HG02943 (cell line): ENCODE measurements around the gene CFAP46.

ENCODE experiments used
- ATAC-seq: cut with Tn5 transposase; IDR thresholded peaks from one replicate; pipeline ENCODE4 v1.9.1; 2021; ENCODE audit warnings: mild to moderate bottlenecking, low read depth, moderate library complexity; ENCODE audit not compliant: unreplicated experiment

CFAP46 gene

GRCh38 chr10:132872658-132873057 lies 69.7 kb downstream of the CFAP46 start:
- no peak for ATAC-seq

GRCh38 chr10:132870426-132870825 lies 71.9 kb downstream of the CFAP46 start:
- ATAC-seq = no peak

GRCh38 chr10:132869621-132870020 lies 72.7 kb downstream of the CFAP46 start:
- ATAC-seq = no peak

GRCh38 chr10:132868995-132869394 lies 73.4 kb downstream of the CFAP46 start:
- no peak for ATAC-seq

GRCh38 chr10:132867801-132868644 lies 74.3 kb downstream of the CFAP46 start:
- ATAC-seq = no peak

- no peak for ATAC-seq
These were observed 75.6 kb downstream of the CFAP46 start for GRCh38 chr10:132866601-132867381.

- no peak for ATAC-seq
These were observed 76.3 kb downstream of the CFAP46 start for GRCh38 chr10:132865851-132866600.

GRCh38 chr10:132865171-132865631 lies 77.2 kb downstream of the CFAP46 start:
- ATAC-seq = no peak

GRCh38 chr10:132862485-132863420 lies 79.6 kb downstream of the CFAP46 start:
- ATAC-seq = no peak

- no peak for ATAC-seq
These were observed 80.4 kb downstream of the CFAP46 start for GRCh38 chr10:132861884-132862461.

- no peak for ATAC-seq
These were observed 81.2 kb downstream of the CFAP46 start for GRCh38 chr10:132861116-132861691.

GRCh38 chr10:132860532-132860931 lies 81.8 kb downstream of the CFAP46 start:
- ATAC-seq = no peak

- ATAC-seq = no peak
These were observed 83.1 kb downstream of the CFAP46 start for GRCh38 chr10:132859084-132859855.

GRCh38 chr10:132858121-132859081 lies 84.0 kb downstream of the CFAP46 start:
- no peak for ATAC-seq

GRCh38 chr10:132856869-132857524 lies 85.4 kb downstream of the CFAP46 start:
- no peak for ATAC-seq

- no peak for ATAC-seq
These were observed 86.5 kb downstream of the CFAP46 start for GRCh38 chr10:132855889-132856288.

- ATAC-seq = no peak
These were observed 90.9 kb downstream of the CFAP46 start for GRCh38 chr10:132851451-132851850.
